Measurements from ENCODE around the gene EPOP. TPM values are rescaled to one million over a fixed set of nuclear protein-coding genes. Genes with fewer than 3 reads are reported as not detected.

The EPOP gene
- 12.2 TPM for polyA plus RNA-seq (2013, experiment 1 of 2)
- 12.1 TPM for polyA plus RNA-seq (2013, experiment 2 of 2)

DNA sequence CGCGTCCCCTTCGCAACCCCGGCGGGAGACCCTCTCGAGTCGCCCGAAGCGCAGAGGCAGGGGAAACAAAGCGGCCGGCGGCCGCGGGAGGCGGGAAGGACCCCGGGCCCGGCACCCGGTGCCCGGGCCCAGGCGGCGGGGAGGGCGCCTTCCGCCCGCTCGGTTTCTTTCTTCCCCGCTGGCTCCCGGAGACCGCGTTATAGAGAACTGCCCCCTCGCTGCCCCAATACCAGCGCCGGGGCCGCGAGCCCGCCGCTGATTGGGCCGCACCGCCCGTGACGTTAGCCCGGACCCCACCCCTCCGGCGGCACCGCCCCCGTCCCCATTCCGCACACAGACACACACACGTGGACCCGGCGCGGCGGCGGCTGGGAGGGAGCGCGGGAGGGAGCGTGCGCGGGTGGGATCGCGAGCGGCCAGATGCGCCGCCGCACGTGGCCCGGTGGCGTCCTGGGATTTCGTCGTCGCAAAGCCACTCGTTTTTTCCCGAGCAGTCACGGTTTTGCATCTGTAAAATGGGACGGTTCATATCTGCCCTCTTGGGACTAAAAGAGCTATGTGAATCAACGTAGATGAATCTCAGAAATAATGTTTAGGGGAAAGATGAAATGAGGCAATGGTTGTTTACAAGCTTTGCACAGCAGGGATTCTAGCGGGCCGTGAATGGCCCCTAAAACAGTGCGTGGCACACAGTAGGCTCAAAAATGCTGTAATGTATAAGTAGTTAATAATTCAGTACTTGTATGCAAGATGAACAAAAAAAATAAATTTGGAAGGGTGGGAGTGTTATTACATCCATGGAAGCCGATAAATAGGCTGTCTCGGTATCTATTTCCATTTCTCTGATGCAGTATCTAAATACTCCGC, at the start of gene EPOP:
EPOP (minus strand) TSS at position 209 of the 867 bp plus-strand sequence. CDS start 462 bp downstream, outside the sequence.
- Histone ChIP-seq H3K27me3 (ENCODE audit: insufficient read depth, low read length) (peaks cover 69% of the 10 kb centered on the region), H3K27ac (ENCODE audit: low read depth, low read length) (no peak within 1 kb of the TSS), H3K9me3 (ENCODE audit: insufficient read depth, low read depth, low read length) (no peaks in the 10 kb centered on the region), H3K36me3 (ENCODE audit: insufficient read depth, low read length) (no peaks in the 10 kb centered on the region), H3K4me3 (ENCODE audit: low read length) (peak within 1 kb of the TSS; percentile 58), H3K4me1 (ENCODE audit: insufficient read depth, low read length) (peaks cover 18% of the 10 kb centered on the region), H3K9ac (ENCODE audit: low read depth, low read length) (peak within 1 kb of the TSS; percentile 39; the same call in 1 of the 2 replicates)
- 4% methylated on average over 80 of the region's 80 CpGs for WGBS

DNA sequence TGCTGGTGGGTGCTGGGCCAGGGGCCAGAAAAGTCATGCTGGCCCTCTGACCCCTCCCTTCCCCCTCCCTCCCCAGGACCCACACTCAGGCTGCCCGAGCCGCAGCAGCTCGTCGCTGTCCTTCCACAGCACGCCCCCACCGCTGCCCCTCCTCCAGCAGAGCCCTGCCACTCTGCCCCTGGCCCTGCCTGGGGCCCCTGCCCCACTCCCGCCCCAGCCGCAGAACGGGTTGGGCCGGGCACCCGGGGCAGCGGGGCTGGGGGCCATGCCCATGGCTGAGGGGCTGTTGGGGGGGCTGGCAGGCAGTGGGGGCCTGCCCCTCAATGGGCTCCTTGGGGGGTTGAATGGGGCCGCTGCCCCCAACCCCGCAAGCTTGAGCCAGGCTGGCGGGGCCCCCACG, 47.0 kb upstream of the EPOP start:
- no peak overlapping the region for H3K9ac ChIP-seq (ENCODE audit: low read depth, low read length)
- peaks cover 18% of the 10 kb centered on the region for H3K27me3 ChIP-seq (ENCODE audit: insufficient read depth, low read length)
- peaks cover 12% of the 10 kb centered on the region for H3K4me1 ChIP-seq (ENCODE audit: insufficient read depth, low read length)
- 94% methylated on average over 16 of the region's 16 CpGs for WGBS
- H3K9me3 ChIP-seq (ENCODE audit: insufficient read depth, low read depth, low read length) = no peaks in the 10 kb centered on the region
- no peak overlapping the region for H3K27ac ChIP-seq (ENCODE audit: low read depth, low read length)
- no peaks in the 10 kb centered on the region for H3K36me3 ChIP-seq (ENCODE audit: insufficient read depth, low read length)
- no peak overlapping the region for H3K4me3 ChIP-seq (ENCODE audit: low read length)

DNA sequence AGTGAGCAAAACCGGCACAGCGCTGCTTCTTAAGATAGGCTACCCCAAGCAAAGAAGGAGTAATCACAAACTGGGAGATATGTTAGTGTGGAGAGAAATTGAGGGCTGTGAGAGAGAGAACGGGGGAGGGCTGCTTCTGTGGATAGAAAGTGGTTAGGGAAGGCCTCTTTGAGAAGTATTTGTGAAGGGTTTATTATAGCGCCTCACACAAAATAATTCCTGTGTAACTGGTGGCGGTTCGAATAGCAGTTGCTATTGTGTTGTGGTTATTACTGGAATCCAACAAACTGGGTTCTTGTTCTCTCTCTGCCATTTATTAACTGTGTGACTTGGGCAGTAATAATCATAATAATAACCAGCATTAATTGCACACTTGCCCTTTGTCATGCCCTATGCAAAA, 46.2 kb upstream of the EPOP start:
- no peaks in the 10 kb centered on the region for H3K36me3 ChIP-seq (ENCODE audit: insufficient read depth, low read length)
- WGBS = 98% methylated on average over 6 of the region's 6 CpGs
- no peak overlapping the region for H3K4me3 ChIP-seq (ENCODE audit: low read length)
- no peak overlapping the region for H3K27ac ChIP-seq (ENCODE audit: low read depth, low read length)
- no peak overlapping the region for H3K9ac ChIP-seq (ENCODE audit: low read depth, low read length)
- H3K4me1 ChIP-seq (ENCODE audit: insufficient read depth, low read length) = peaks cover 14% of the 10 kb centered on the region
- H3K9me3 ChIP-seq (ENCODE audit: insufficient read depth, low read depth, low read length) = no peaks in the 10 kb centered on the region
- H3K27me3 ChIP-seq (ENCODE audit: insufficient read depth, low read length) = peaks cover 18% of the 10 kb centered on the region

DNA sequence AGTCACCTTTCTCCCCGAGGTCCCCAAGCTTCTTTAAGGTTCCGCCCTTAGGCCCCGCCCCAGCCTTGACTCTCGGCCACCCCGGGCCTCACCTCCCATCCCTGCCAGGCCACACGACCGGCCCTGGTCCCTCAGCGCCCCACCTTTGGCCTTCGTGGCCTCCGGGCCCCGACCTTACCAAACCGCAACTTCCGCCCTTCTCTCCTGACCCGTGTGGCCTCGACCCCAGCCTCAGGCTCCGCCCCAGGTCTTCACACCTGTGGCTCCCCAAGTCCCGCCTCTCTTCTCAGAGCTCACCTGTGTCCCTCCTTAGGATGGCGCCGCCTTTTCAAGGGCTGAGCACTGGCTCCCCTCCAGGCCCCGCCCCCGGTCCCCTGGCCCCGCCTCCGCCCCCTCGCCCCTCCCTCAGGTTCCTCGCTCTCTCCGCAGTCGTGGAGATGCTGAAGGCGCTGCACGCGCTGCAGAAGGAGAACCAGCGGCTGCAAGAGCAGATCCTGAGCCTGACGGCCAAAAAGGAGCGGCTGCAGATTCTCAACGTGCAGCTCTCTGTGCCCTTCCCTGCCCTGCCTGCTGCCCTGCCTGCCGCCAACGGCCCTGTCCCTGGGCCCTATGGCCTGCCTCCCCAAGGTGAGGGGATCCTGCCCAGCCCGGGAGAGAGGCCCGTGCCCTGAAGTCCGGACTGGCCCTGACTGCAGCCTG, 45.3 kb upstream of the EPOP start:
- Histone ChIP-seq H3K27me3 (ENCODE audit: insufficient read depth, low read length) (peaks cover 18% of the 10 kb centered on the region), H3K4me1 (ENCODE audit: insufficient read depth, low read length) (peaks cover 20% of the 10 kb centered on the region), H3K36me3 (ENCODE audit: insufficient read depth, low read length) (no peaks in the 10 kb centered on the region), H3K4me3 (ENCODE audit: low read length) (peak overlapping the region; percentile 44), H3K9ac (ENCODE audit: low read depth, low read length) (no peak overlapping the region), H3K27ac (ENCODE audit: low read depth, low read length) (no peak overlapping the region), H3K9me3 (ENCODE audit: insufficient read depth, low read depth, low read length) (no peaks in the 10 kb centered on the region)
- 73% methylated on average over 39 of the region's 39 CpGs for WGBS

DNA sequence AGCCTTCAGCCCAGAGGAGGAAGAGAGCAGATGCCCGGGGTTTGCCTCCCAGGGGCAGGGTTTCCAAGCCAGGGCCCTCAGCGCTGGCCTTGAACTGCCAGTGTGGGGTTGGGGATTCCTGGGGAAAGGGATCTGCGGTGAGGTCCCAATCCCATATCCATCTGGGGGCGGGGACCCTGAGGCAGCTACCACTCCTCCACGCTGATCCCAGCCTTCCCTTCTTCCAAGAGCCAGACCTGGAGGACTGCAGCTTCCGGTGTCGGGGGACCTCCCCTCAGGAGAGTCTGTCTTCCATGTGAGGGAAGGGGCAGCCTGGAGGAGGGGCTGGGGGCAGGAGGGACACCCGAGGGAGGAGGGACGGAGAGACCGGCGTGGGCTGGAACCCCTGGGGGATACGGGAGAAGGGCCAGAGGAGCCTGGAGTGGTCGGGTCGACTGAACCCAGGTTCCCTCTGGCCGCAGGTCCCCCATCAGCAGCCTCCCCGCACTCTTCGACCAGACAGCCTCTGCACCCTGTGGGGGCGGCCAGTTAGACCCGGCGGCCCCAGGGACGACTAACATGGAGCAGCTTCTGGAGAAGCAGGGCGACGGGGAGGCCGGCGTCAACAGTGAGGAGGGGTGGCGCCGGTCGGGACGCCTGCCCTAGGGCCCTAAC, 44.7 kb upstream of the EPOP start:
- Histone ChIP-seq H3K36me3 (ENCODE audit: insufficient read depth, low read length) (no peaks in the 10 kb centered on the region), H3K4me3 (ENCODE audit: low read length) (peak overlapping the region; percentile 35), H3K9me3 (ENCODE audit: insufficient read depth, low read depth, low read length) (no peaks in the 10 kb centered on the region), H3K4me1 (ENCODE audit: insufficient read depth, low read length) (peaks cover 20% of the 10 kb centered on the region), H3K27ac (ENCODE audit: low read depth, low read length) (no peak overlapping the region), H3K27me3 (ENCODE audit: insufficient read depth, low read length) (peaks cover 18% of the 10 kb centered on the region), H3K9ac (ENCODE audit: low read depth, low read length) (no peak overlapping the region)
- WGBS = 82% methylated on average over 26 of the region's 29 CpGs

DNA sequence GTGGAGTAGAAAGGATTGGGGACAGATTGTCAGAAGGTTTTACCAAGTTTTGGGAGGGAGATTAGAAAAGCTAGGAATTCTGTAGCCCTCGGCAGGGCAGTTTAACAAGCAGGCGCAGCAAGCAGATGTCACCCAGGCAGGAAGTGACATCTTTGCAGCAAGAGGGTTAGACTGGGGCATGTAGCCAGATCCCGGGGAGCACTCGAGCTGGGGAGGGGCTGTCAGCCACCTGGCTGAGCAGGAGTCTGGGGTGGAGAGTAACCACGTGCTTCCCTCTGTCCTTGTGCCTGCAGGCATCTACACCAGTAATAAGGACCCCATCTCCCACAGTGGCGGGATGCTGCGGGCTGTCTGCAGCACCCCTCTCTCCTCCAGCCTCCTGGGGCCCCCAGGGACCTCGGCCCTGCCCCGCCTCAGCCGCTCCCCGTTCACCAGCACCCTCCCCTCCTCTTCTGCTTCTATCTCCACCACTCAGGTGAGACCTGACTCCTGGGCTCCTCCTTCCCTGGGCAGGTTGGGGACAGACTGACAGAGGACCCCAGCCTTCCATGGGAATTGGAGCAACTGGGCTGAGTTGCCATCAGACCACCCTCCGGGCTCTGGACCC, 42.5 kb upstream of the EPOP start:
- WGBS = 90% methylated on average over 12 of the region's 12 CpGs
- Histone ChIP-seq H3K27ac (ENCODE audit: low read depth, low read length) (no peak overlapping the region), H3K27me3 (ENCODE audit: insufficient read depth, low read length) (peaks cover 18% of the 10 kb centered on the region), H3K9me3 (ENCODE audit: insufficient read depth, low read depth, low read length) (no peaks in the 10 kb centered on the region), H3K4me1 (ENCODE audit: insufficient read depth, low read length) (peaks cover 20% of the 10 kb centered on the region), H3K9ac (ENCODE audit: low read depth, low read length) (no peak overlapping the region), H3K36me3 (ENCODE audit: insufficient read depth, low read length) (no peaks in the 10 kb centered on the region), H3K4me3 (ENCODE audit: low read length) (no peak overlapping the region)

DNA sequence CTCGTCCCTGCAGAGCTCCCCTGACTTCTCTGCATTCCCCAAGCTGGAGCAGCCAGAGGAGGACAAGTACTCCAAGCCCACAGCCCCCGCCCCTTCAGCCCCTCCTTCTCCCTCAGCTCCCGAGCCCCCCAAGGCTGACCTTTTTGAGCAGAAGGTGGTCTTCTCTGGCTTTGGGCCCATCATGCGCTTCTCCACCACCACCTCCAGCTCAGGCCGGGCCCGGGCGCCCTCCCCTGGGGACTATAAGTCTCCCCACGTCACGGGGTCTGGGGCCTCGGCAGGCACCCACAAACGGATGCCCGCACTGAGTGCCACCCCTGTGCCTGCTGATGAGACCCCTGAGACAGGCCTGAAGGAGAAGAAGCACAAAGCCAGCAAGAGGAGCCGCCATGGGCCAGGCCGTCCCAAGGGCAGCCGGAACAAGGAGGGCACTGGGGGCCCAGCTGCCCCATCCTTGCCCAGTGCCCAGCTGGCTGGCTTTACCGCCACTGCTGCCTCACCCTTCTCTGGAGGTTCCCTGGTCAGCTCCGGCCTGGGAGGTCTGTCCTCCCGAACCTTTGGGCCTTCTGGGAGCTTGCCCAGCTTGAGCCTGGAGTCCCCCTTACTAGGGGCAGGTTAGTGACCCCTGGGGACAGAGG, 41.7 kb upstream of the EPOP start:
- Histone ChIP-seq H3K27me3 (ENCODE audit: insufficient read depth, low read length) (peaks cover 17% of the 10 kb centered on the region), H3K9me3 (ENCODE audit: insufficient read depth, low read depth, low read length) (no peaks in the 10 kb centered on the region), H3K36me3 (ENCODE audit: insufficient read depth, low read length) (no peaks in the 10 kb centered on the region), H3K9ac (ENCODE audit: low read depth, low read length) (no peak overlapping the region), H3K27ac (ENCODE audit: low read depth, low read length) (no peak overlapping the region), H3K4me1 (ENCODE audit: insufficient read depth, low read length) (peaks cover 20% of the 10 kb centered on the region), H3K4me3 (ENCODE audit: low read length) (no peak overlapping the region)
- 93% methylated on average over 18 of the region's 18 CpGs for WGBS

DNA sequence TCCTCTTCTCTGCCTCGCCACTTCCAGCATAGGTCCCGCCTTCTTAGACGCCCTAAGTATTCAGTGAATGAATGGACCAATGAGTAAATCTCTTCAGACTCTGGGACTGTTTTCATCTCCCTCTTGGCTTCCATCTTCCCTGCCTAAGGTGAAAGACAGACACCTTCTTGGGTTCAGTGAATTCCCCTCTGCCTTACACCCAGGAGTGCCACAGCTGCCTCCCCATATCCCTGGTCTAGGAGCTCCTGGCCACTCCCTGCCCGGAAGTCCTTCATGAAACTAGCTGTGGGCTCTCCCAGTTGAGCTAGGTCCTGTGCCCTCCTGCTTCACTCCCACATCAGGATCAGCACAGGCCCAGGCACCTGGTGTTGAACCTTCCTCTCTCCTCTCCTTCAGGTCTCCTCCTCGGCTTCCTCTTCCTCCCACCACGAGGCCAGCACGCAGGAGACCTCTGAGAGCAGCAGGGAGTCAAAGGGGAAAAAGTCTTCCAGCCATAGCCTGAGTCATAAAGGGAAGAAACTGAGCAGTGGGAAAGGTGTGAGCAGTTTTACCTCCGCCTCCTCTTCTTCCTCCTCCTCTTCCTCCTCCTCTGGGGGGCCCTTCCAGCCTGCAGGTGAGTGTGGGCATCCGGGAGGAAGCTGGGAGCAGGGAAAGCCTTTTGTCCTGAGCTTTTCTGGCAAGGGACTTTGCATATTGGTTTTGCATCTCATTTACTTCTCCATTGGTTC, 40.6 kb upstream of the EPOP start:
- H3K4me1 ChIP-seq (ENCODE audit: insufficient read depth, low read length) = peaks cover 16% of the 10 kb centered on the region
- H3K4me3 ChIP-seq (ENCODE audit: low read length) = no peak overlapping the region
- WGBS = 73% methylated on average over 6 of the region's 9 CpGs
- H3K27me3 ChIP-seq (ENCODE audit: insufficient read depth, low read length) = peaks cover 6% of the 10 kb centered on the region
- H3K9ac ChIP-seq (ENCODE audit: low read depth, low read length) = no peak overlapping the region
- H3K36me3 ChIP-seq (ENCODE audit: insufficient read depth, low read length) = no peaks in the 10 kb centered on the region
- no peak overlapping the region for H3K27ac ChIP-seq (ENCODE audit: low read depth, low read length)
- no peaks in the 10 kb centered on the region for H3K9me3 ChIP-seq (ENCODE audit: insufficient read depth, low read depth, low read length)

DNA sequence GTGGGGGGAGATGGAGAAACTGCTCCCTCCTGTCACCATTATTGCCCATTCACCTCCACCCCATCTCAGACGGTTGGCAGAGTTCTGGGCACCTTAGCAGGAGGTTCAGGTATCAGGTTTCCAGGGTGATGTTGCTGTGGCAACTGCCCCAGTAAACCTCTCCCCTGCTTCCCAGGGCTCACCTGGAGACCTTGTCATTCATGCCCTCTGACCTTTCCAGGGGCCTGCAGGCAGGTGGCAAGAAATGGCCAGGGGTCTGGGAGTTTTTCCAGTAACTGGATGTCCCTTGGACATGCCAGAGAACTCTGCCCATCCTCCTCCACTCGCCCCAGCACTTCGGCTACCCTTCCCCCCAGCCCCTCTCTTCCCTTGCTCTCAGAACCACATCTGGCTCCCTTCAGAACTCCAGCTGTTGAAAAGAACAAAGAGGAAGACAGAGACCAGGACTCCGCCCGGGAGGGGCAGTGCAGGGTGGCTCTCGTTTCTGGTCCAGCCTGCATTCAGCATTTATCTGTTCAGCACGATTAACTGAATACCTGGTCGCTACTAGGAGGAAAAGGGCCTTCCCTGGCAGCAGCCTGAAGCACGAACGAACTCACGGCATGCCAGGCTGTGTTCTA, 38.8 kb upstream of the EPOP start:
- Histone ChIP-seq H3K36me3 (ENCODE audit: insufficient read depth, low read length) (no peaks in the 10 kb centered on the region), H3K9ac (ENCODE audit: low read depth, low read length) (no peak overlapping the region), H3K4me1 (ENCODE audit: insufficient read depth, low read length) (0 out of 2 replicates have a peak, but pooled peaks cover 8% of the 10 kb centered on the region), H3K4me3 (ENCODE audit: low read length) (no peak overlapping the region), H3K27me3 (ENCODE audit: insufficient read depth, low read length) (peaks cover 4% of the 10 kb centered on the region; the same call in 1 of the 2 replicates), H3K9me3 (ENCODE audit: insufficient read depth, low read depth, low read length) (no peaks in the 10 kb centered on the region), H3K27ac (ENCODE audit: low read depth, low read length) (no peak overlapping the region)
- 90% methylated on average over 11 of the region's 11 CpGs for WGBS

DNA sequence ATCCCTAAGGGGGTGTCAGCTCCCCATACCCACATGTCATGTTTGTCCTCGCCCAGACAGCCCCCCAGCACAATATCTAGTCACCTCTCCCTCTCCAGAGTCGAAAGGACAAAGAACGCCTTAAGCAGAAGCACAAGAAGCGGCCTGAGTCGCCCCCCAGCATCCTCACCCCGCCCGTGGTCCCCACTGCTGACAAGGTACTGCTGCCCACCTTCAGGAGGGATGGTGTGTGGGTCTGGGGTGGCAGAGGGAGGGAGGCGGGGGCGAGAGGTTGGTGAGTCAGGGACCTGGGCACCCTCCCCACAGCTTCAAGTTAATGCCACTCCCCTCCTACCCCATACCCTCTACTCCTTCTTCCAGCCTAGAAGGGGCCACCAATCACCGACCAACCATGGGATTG, 37.8 kb upstream of the EPOP start:
- peaks cover 13% of the 10 kb centered on the region for H3K27me3 ChIP-seq (ENCODE audit: insufficient read depth, low read length)
- H3K9me3 ChIP-seq (ENCODE audit: insufficient read depth, low read depth, low read length) = no peaks in the 10 kb centered on the region
- no peak overlapping the region for H3K27ac ChIP-seq (ENCODE audit: low read depth, low read length)
- H3K36me3 ChIP-seq (ENCODE audit: insufficient read depth, low read length) = 0 out of 2 replicates have a peak, but pooled peaks cover 3% of the 10 kb centered on the region
- WGBS = 97% methylated on average over 8 of the region's 10 CpGs
- peaks cover 14% of the 10 kb centered on the region; the same call in 1 of the 2 replicates for H3K4me1 ChIP-seq (ENCODE audit: insufficient read depth, low read length)
- no peak overlapping the region for H3K9ac ChIP-seq (ENCODE audit: low read depth, low read length)
- no peak overlapping the region for H3K4me3 ChIP-seq (ENCODE audit: low read length)

Data from HUES64 (cell line).